Neural progenitor cell (in vitro differentiated cells): ENCODE data around the gene FMNL2.

Experiments used
- CTCF ChIP-seq: fragments of 200-600 bp; sonication (generic); IDR thresholded peaks from 2 replicates; pipeline ENCODE4 v1.5.1; 2017; ENCODE audit warnings: antibody characterized with exemption, mild to moderate bottlenecking
- EZH2 ChIP-seq: fragments of 200-600 bp; sonication (generic); IDR thresholded peaks from 2 replicates; pipeline ENCODE4 v1.6.1; 2017; ENCODE audit warnings: antibody characterized with exemption, mild to moderate bottlenecking, moderate library complexity

GRCh38 chr2:152443771-152444170 is 108.8 kb downstream of the FMNL2 start:
- TF ChIP-seq CTCF, result no peak
- no peak for TF ChIP-seq EZH2
